Suppressor macrophage treated with lipopolysaccharide for 1 hour (primary cell): ENCODE data around the gene PI4K2A.

Experiments used
- DNase-seq, 3 donors: peaks; one replicate each; pipeline ENCODE4 v3.0.0-alpha.2; 2020 to 2022

Gene PI4K2A

GRCh38 chr10:97640174-97640867 lies at the start of gene PI4K2A:
Gene PI4K2A, plus strand, starts transcription at chr10:97640671. Its CDS starts 72 bp downstream, at chr10:97640743.
- DNase-seq = peak; percentile 100

GRCh38 chr10:97590748-97591495 lies 49.5 kb upstream of the PI4K2A start:
- no peak for DNase-seq

- DNase-seq = no peak
Observed at GRCh38 chr10:97593421-97593820, 47.0 kb upstream of the PI4K2A start.

GRCh38 chr10:97596101-97597082 lies 44.1 kb upstream of the PI4K2A start:
- DNase-seq = peak; percentile 64 to 76 (median 71)

- no peak for DNase-seq
Observed at GRCh38 chr10:97597778-97598177, 42.7 kb upstream of the PI4K2A start.

GRCh38 chr10:97598407-97599271 lies 41.8 kb upstream of the PI4K2A start:
- no peak for DNase-seq

- no peak for DNase-seq
Observed at GRCh38 chr10:97599272-97599619, 41.2 kb upstream of the PI4K2A start.

GRCh38 chr10:97600616-97601015 lies 39.9 kb upstream of the PI4K2A start:
- DNase-seq = no peak

- no peak for DNase-seq
Observed at GRCh38 chr10:97601268-97602215, 38.9 kb upstream of the PI4K2A start.

GRCh38 chr10:97607095-97607636 lies 33.3 kb upstream of the PI4K2A start:
- no peak for DNase-seq

GRCh38 chr10:97608991-97609561 lies 31.4 kb upstream of the PI4K2A start:
- no peak for DNase-seq

- no peak for DNase-seq
Observed at GRCh38 chr10:97611473-97611872, 29.0 kb upstream of the PI4K2A start.

- peak; percentile 15 to 41 (median 37) for DNase-seq
Observed at GRCh38 chr10:97612386-97612785, 28.1 kb upstream of the PI4K2A start.

GRCh38 chr10:97618285-97618684 lies 22.2 kb upstream of the PI4K2A start:
- no peak for DNase-seq

GRCh38 chr10:97618733-97619132 lies 21.7 kb upstream of the PI4K2A start:
- no peak for DNase-seq

GRCh38 chr10:97623277-97623676 lies 17.2 kb upstream of the PI4K2A start:
- no peak for DNase-seq

GRCh38 chr10:97627731-97628130 lies 12.7 kb upstream of the PI4K2A start:
- no peak for DNase-seq

- no peak for DNase-seq
Observed at GRCh38 chr10:97628228-97628627, 12.2 kb upstream of the PI4K2A start.

GRCh38 chr10:97629289-97629688 lies 11.2 kb upstream of the PI4K2A start:
- DNase-seq = no peak

GRCh38 chr10:97631098-97631497 lies 9.4 kb upstream of the PI4K2A start:
- no peak for DNase-seq
